ENCODE results near the gene KCNS1.

The KCNS1 gene

DNA sequence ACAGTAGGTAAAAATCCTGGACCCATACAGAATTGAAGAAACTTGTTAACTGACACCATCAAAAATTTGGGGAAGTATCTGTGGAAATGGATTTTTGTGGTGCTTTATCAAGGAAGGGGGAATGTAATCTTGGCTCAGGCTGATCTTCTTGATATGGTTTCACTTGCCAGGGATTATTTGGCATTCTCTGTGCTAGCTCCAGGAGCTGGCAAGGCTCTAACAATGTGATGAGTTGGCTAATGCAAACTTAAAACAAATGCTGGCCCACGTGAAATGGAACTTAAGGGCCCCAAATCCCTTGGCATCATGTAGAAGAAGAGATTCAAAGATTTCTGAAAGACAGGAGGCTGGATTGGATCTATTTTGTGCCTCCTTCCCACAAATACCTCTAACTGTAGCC is 13.1 kb downstream of the KCNS1 start:
- DNase-seq (ENCODE audit: extremely low spot score): no peak
- ChIA-PET POLR2A (no interaction called here), CTCF (interaction anchor here (1.2 kb wide), 1 partner anchor 8 kb away, joined by 3 read pairs; no protein-coding TSS in a partner anchor)
- TF ChIP-seq SP1 (IDR thresholded peaks at IDR 0.05): no peak
- no peak for TF ChIP-seq ZNF384 (IDR thresholded peaks at IDR 0.05)
- no peak for TF ChIP-seq LEF1 (IDR thresholded peaks at IDR 0.05; ENCODE audit: borderline replicate concordance)
- no peak for TF ChIP-seq SUZ12 (IDR thresholded peaks at IDR 0.05)
- no peak for TF ChIP-seq CTBP1 (IDR thresholded peaks at IDR 0.05; ENCODE audit: borderline replicate concordance)

DNA sequence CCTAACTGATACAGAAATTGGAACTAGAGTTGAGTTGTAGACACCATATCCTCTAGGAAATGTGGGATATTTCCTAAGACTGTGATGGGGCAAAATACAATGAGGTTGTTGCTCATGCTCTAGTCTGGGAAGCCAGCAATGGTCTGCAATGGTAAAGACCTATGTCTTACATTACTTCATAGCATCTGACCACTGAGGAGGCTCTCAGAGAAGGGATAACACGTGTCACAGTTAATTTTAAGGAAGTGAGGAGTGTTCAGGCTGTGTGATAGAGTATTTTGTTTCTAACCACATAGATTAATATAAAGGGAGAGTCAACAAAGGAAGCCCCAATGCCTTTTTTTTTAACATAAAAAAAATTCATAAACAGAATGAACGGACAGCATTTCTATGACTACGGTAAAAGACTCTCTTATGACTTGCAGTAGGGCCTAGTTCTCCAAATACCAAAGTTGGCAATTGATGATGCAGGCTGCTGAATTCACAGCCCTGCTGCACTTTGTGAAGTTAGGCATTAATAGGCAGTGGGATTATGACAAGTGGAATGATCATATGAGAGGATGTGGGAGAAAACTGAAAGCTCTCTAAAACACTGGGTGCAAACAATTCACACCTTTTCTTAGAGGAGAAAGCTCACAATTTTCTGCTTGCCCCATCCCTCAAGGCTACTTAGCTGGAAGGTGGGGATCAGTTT is 13.7 kb downstream of the KCNS1 start:
- TF ChIP-seq L3MBTL2 (conservative IDR thresholded peaks at IDR 0.05) (no peak), ZNF384 (IDR thresholded peaks at IDR 0.05) (no peak), FOXK2 (IDR thresholded peaks at IDR 0.05) (no peak), SUZ12 (IDR thresholded peaks at IDR 0.05) (no peak), HDGF (IDR thresholded peaks at IDR 0.05; ENCODE audit: borderline replicate concordance) (no peak), ARNT (IDR thresholded peaks at IDR 0.05) (no peak), ELF4 (IDR thresholded peaks at IDR 0.05) (no peak), NFRKB (IDR thresholded peaks at IDR 0.05) (no peak), FOXA1 (IDR thresholded peaks at IDR 0.05) (no peak), LEF1 (IDR thresholded peaks at IDR 0.05; ENCODE audit: borderline replicate concordance) (no peak)
- TF ChIP-seq, protein P1, sequence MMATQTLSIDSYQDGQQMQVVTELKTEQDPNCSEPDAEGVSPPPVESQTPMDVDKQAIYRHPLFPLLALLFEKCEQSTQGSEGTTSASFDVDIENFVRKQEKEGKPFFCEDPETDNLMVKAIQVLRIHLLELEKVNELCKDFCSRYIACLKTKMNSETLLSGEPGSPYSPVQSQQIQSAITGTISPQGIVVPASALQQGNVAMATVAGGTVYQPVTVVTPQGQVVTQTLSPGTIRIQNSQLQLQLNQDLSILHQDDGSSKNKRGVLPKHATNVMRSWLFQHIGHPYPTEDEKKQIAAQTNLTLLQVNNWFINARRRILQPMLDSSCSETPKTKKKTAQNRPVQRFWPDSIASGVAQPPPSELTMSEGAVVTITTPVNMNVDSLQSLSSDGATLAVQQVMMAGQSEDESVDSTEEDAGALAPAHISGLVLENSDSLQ (IDR thresholded peaks at IDR 0.05): no peak
- DNase-seq (ENCODE audit: extremely low spot score): no peak
- POLR2A ChIA-PET: no interaction called here
- CTCF ChIA-PET: interaction anchor here (1.2 kb wide), 1 partner anchor 9 kb away, joined by 3 read pairs; no protein-coding TSS in a partner anchor

DNA sequence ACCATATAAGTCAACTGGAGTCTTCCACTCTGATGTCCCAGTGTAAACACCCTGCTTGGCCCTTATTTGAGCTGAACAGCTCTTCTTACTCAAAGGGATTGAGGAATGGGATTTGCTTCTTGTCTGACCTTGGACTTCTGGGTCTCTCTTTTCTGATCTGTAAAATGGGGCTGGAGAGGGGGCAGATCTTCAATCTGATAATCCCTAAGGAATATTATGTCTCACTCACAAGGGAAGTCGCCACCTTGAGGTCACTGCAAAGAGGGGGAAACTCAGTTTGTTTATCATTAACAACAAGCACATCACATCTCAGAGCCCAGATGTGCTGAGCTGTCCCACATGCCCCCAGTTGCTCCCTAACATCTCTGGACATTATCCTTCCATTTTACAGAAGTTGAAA is 15.1 kb downstream of the KCNS1 start:
- no peak for DNase-seq (ENCODE audit: extremely low spot score)
- TF ChIP-seq SP1 (IDR thresholded peaks at IDR 0.05) (no peak), ARNT (IDR thresholded peaks at IDR 0.05) (no peak), FOXA1 (IDR thresholded peaks at IDR 0.05) (no peak), L3MBTL2 (conservative IDR thresholded peaks at IDR 0.05) (no peak), TARDBP (IDR thresholded peaks at IDR 0.05) (no peak), LEF1 (IDR thresholded peaks at IDR 0.05; ENCODE audit: borderline replicate concordance) (no peak)
- ChIA-PET POLR2A (no interaction called here), CTCF (no interaction called here)

DNA sequence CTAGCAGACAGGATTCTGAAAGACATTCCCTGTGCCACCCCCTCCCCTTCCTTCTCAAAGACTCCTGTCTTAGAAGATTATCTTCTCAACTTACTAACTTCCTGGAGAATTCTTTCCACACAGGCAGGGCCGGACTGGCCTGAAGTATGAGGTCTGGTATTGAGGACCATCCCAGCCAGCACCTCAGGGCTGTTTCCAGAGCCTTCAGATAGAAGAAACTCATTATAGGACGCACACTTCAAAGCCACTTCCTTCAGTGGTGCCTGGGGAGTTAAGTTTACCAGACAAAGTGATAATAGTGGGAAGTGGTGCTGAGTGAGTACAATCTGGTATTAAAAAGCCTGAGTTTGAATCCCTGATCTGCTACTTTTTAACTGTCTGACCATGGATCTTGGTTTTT is 15.6 kb downstream of the KCNS1 start:
- TF ChIP-seq FOXK2 (IDR thresholded peaks at IDR 0.05) (no peak), BHLHE40 (IDR thresholded peaks at IDR 0.05; ENCODE audit: borderline replicate concordance) (no peak), TARDBP (IDR thresholded peaks at IDR 0.05) (no peak), SP1 (IDR thresholded peaks at IDR 0.05) (no peak)
- CTCF ChIA-PET: no interaction called here
- POLR2A ChIA-PET: no interaction called here
- no peak for DNase-seq (ENCODE audit: extremely low spot score)

DNA sequence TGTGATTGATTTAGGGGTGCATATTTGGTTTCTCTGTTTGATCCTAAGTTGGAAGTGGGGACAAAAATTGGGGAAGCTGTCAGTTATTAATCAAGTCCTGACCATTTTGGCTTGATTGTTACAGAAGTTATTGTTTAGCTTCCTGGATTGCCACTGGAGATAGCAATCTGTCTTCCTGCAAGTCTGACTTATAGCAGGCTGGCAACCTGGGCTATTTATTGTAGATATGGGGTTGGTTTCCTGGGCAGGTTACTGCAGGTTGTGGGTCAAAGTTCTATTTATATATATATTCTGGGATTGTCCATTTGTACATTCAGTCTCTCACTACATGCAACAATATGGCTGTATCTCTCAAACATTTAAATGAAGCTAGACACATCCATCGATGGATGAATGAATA is 17.8 kb downstream of the KCNS1 start:
- POLR2A ChIA-PET: no interaction called here
- CTCF ChIA-PET: interaction anchor here (0.5 to 1.1 kb wide), 3 partner anchors 13 to 529 kb away, joined by 3 read pairs; no protein-coding TSS in a partner anchor
- TF ChIP-seq CTBP1 (IDR thresholded peaks at IDR 0.05; ENCODE audit: borderline replicate concordance): no peak
- TF ChIP-seq FOXA1 (IDR thresholded peaks at IDR 0.05): no peak
- no peak for TF ChIP-seq FOXM1 (IDR thresholded peaks at IDR 0.05; ENCODE audit: borderline replicate concordance)
- no peak for TF ChIP-seq SUZ12 (IDR thresholded peaks at IDR 0.05)
- TF ChIP-seq, protein P1 (IDR thresholded peaks at IDR 0.05): no peak
- TF ChIP-seq NFRKB (IDR thresholded peaks at IDR 0.05): no peak
- no peak for TF ChIP-seq FOXK2 (IDR thresholded peaks at IDR 0.05)
- TF ChIP-seq L3MBTL2 (conservative IDR thresholded peaks at IDR 0.05): no peak
- no peak for TF ChIP-seq ARNT (IDR thresholded peaks at IDR 0.05)
- no peak for TF ChIP-seq HDGF (IDR thresholded peaks at IDR 0.05; ENCODE audit: borderline replicate concordance)
- no peak for TF ChIP-seq BHLHE40 (IDR thresholded peaks at IDR 0.05; ENCODE audit: borderline replicate concordance)
- no peak for TF ChIP-seq SP1 (IDR thresholded peaks at IDR 0.05)
- no peak for TF ChIP-seq ELF4 (IDR thresholded peaks at IDR 0.05)
- TF ChIP-seq ZNF384 (IDR thresholded peaks at IDR 0.05): no peak
- DNase-seq (ENCODE audit: extremely low spot score): no peak

DNA sequence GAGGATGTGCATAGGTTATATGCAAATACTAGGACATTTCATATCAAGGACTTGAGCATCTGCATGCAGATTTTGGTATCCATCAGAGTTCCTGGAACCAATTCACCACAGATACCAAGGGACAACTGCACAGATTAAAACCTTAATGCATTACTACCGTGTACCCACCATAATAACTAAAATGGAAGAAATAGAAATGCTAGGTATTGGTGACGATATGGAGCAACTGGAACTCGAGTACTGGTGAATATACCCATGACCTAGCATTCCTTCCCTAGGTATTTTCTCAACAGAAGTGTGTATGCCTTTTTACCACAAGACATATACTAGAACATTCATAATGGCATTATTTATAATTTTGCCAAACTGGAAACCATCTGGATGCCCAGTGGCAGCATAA is 18.5 kb downstream of the KCNS1 start:
- ChIA-PET POLR2A (no interaction called here), CTCF (interaction anchor here (1.0 to 1.1 kb wide), 2 partner anchors 14 to 39 kb away, joined by 3 read pairs; no protein-coding TSS in a partner anchor)
- TF ChIP-seq ZNF384 (IDR thresholded peaks at IDR 0.05) (no peak), FOXA1 (IDR thresholded peaks at IDR 0.05) (no peak), LEF1 (IDR thresholded peaks at IDR 0.05; ENCODE audit: borderline replicate concordance) (no peak), BHLHE40 (IDR thresholded peaks at IDR 0.05; ENCODE audit: borderline replicate concordance) (no peak), FOXM1 (IDR thresholded peaks at IDR 0.05; ENCODE audit: borderline replicate concordance) (no peak), ARNT (IDR thresholded peaks at IDR 0.05) (no peak), L3MBTL2 (conservative IDR thresholded peaks at IDR 0.05) (no peak), FOXK2 (IDR thresholded peaks at IDR 0.05) (no peak), SUZ12 (IDR thresholded peaks at IDR 0.05) (no peak), CTBP1 (IDR thresholded peaks at IDR 0.05; ENCODE audit: borderline replicate concordance) (no peak), SP1 (IDR thresholded peaks at IDR 0.05) (no peak)
- TF ChIP-seq, protein P1 (IDR thresholded peaks at IDR 0.05): no peak
- no peak for DNase-seq (ENCODE audit: extremely low spot score)

Data from HEK293T (cell line).